Hepatocyte (in vitro differentiated cells): ENCODE results near the gene RAI1. TPM values are rescaled to one million over a fixed set of nuclear protein-coding genes. Genes with fewer than 3 reads are reported as not detected.
A peak's percentile ranks its signal among the peaks of the same experiment; 100 is the strongest.

Source experiments
- DNase-seq: peaks from one replicate; pipeline ENCODE4 v3.0.0-alpha.2; 2016; ENCODE audit warnings: low spot score
- H2AFZ ChIP-seq: fragments of 200-600 bp; sonication (generic); 2 replicates; pipeline ENCODE4 v1.6.0; 2016; ENCODE audit warnings: antibody characterized with exemption, mild to moderate bottlenecking
- H3K27ac ChIP-seq: fragments of 200-600 bp; sonication (generic); 2 replicates; pipeline ENCODE4 v1.5.1; 2016; ENCODE audit warnings: mild to moderate bottlenecking
- H3K27me3 ChIP-seq: fragments of 200-600 bp; sonication (generic); 2 replicates; pipeline ENCODE4 v1.6.1; 2016
- H3K36me3 ChIP-seq: fragments of 200-600 bp; sonication (generic); replicated peaks from 2 replicates; pipeline ENCODE4 v1.5.1; 2016; ENCODE audit warnings: low read depth; ENCODE audit not compliant: insufficient read depth
- H3K4me1 ChIP-seq: fragments of 200-600 bp; sonication (generic); 2 replicates; pipeline ENCODE4 v1.5.1; 2016; ENCODE audit warnings: mild to moderate bottlenecking, moderate library complexity; ENCODE audit not compliant: insufficient read depth
- H3K4me2 ChIP-seq: fragments of 200-600 bp; sonication (generic); 2 replicates; pipeline ENCODE4 v1.6.0; 2016
- H3K4me3 ChIP-seq: fragments of 200-600 bp; sonication (generic); 2 replicates; pipeline ENCODE4 v1.5.1; 2016; ENCODE audit warnings: mild to moderate bottlenecking
- H3K79me2 ChIP-seq: fragments of 200-600 bp; sonication (generic); 2 replicates; pipeline ENCODE4 v1.6.0; 2017; ENCODE audit warnings: mild to moderate bottlenecking
- H3K9me2 ChIP-seq: fragments of 200-600 bp; sonication (generic); replicated peaks from 2 replicates; pipeline ENCODE4 v1.6.0; 2017; ENCODE audit warnings: mild to moderate bottlenecking; ENCODE audit not compliant: insufficient read depth
- H3K9me3 ChIP-seq: fragments of 200-600 bp; sonication (generic); 2 replicates; pipeline ENCODE4 v1.5.1; 2016; ENCODE audit warnings: low read depth, mild to moderate bottlenecking
- H4K20me1 ChIP-seq: fragments of 200-600 bp; sonication (generic); 2 replicates; pipeline ENCODE4 v1.6.0; 2016; ENCODE audit warnings: mild to moderate bottlenecking; ENCODE audit not compliant: insufficient read depth, poor library complexity, severe bottlenecking
- EZH2 ChIP-seq: fragments of 200-600 bp; sonication (generic); IDR thresholded peaks from 2 replicates; pipeline ENCODE4 v1.6.1; 2016; ENCODE audit warnings: antibody characterized with exemption, mild to moderate bottlenecking, borderline replicate concordance
- EZH2phosphoT487 ChIP-seq: fragments of 200-600 bp; sonication (generic); IDR thresholded peaks from one replicate; pipeline ENCODE4 v1.6.1; 2018; ENCODE audit warnings: antibody characterized with exemption, mild to moderate bottlenecking, low read depth, moderate library complexity; ENCODE audit not compliant: unreplicated experiment, severe bottlenecking
- WGBS: methylation state at CpG from one replicate; pipeline ENCODE4 v1.1.6; 2016; ENCODE audit warnings: low lambda C conversion rate; ENCODE audit errors: missing lambda C conversion rate; 5-methylcytosine and 5-hydroxymethylcytosine counted together
- polyA plus RNA-seq: library from polyadenylated mRNA; unstranded; fragments of >200 nt; fragmentation: Nextera tagmentation; extraction: Ambion mirVana; gene quantifications from 2 replicates; pipeline ENCODE4 v1.2.1, GENCODE V29; 2016
- total RNA-seq: library from RNA; depleted of rRNA; stranded (reverse); fragments of >200 nt; gene quantifications from 2 replicates; pipeline ENCODE4 v1.2.3, GENCODE V29; 2014
- TF ChIP-seq, protein P1 (sequence below): fragments of 200-600 bp; sonication (generic); IDR thresholded peaks from 2 replicates; pipeline ENCODE4 v1.5.1; 2016; ENCODE audit warnings: antibody characterized with exemption, mild to moderate bottlenecking; ENCODE audit not compliant: poor library complexity

The RAI1 gene
- total and polyA plus RNA-seq, 2 experiments from 2014 or later = 20.2 to 23.8 TPM

DNA sequence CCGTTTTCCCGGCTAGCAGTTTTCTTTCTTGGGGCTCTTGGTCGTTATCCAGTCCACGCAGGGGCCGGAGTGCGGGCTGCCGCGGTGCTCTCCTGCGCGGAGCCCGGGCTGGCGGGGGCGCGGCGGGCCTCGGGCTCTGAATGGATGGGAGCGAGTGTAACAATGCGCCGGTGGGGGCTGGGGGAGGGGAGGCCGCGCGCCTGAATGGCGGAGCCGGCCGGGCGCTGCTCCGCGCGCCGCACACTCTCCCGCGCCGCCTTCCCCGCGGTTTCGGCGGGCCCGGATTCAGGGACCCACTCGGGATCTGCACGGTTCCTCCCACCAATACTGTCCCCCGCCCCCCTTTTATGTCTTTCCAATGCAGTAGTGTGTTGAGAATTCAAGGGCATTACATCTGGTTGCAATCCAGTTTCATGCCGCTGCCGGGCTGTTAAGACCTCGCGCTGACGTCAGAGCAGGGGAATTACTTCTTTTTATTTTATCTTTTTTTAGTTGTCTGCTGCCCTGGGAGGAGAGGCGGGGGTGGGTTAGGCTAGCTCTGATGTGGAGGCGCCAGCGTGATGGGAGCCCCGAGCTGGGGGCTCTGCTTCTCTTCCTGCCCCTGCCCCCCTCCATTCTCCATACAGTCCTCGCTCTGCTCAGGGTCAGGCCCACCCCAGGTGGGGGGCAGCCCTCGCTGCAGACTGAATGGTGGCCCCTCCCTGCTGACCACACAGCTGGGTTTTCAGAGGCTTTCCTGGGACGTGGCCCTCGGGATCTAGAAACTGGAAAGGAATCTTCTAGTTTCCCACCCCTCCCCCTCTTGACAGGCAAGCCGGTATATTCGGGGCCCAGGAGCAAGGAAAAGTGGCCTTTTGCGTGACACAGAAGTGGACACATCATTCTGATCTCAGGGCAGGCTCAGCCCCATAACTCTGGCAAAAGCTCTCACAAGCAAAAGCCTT is 1.8 kb downstream of the RAI1 start:
- H3K27me3 ChIP-seq = no peaks in the 10 kb centered on the region
- H3K4me2 ChIP-seq = peak overlapping the region; percentile 90
- 6% methylated on average over 21 of the region's 57 CpGs for WGBS
- DNase-seq = peak; percentile 90
- H3K79me2 ChIP-seq = peaks cover 68% of the 10 kb centered on the region
- no peaks in the 10 kb centered on the region for H3K9me2 ChIP-seq
- peak overlapping the region; percentile 100 for H3K27ac ChIP-seq
- H2AFZ ChIP-seq = peak overlapping the region; percentile 29
- peaks cover 40% of the 10 kb centered on the region for H3K4me1 ChIP-seq
- H3K9me3 ChIP-seq = no peaks in the 10 kb centered on the region
- H4K20me1 ChIP-seq = peaks cover 23% of the 10 kb centered on the region
- H3K36me3 ChIP-seq = no peaks in the 10 kb centered on the region
- TF ChIP-seq, protein P1, sequence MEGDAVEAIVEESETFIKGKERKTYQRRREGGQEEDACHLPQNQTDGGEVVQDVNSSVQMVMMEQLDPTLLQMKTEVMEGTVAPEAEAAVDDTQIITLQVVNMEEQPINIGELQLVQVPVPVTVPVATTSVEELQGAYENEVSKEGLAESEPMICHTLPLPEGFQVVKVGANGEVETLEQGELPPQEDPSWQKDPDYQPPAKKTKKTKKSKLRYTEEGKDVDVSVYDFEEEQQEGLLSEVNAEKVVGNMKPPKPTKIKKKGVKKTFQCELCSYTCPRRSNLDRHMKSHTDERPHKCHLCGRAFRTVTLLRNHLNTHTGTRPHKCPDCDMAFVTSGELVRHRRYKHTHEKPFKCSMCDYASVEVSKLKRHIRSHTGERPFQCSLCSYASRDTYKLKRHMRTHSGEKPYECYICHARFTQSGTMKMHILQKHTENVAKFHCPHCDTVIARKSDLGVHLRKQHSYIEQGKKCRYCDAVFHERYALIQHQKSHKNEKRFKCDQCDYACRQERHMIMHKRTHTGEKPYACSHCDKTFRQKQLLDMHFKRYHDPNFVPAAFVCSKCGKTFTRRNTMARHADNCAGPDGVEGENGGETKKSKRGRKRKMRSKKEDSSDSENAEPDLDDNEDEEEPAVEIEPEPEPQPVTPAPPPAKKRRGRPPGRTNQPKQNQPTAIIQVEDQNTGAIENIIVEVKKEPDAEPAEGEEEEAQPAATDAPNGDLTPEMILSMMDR = peak; percentile 2
- no peak for TF ChIP-seq EZH2phosphoT487
- no peak for TF ChIP-seq EZH2
- peak overlapping the region; percentile 95 for H3K4me3 ChIP-seq

DNA sequence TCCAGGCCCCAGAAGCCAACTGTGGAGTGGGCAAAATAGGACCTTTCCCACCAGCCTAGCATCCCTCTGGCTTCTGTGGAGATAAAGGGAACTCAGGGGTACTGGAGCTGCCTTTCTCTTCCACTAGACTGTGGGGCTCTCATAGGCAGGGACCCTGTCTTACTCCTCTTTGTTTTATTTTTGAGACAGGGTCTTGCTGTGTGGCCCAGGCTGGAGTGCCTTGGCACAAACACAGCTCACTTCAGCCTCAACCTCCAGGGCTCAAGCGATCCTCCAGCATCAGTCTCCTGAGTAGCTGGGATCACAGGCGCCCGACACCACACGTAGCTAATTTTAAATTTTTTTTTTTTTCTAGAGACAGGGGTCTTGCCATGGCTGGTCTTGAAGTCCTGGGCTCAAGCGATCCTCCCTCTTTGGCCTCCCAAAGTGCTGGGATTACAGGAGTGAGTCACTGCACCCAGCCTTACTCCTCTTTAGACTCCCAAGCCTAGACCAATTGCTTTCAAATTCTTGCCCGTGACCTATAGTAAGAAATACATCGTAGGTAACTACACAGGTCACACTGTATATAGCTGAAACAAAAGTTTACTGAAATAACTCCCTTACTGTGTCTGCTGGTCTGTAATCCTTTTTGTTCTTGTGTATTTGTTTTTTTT is 2.6 kb downstream of the RAI1 start:
- peaks cover 76% of the 10 kb centered on the region for H3K79me2 ChIP-seq
- WGBS = 80% methylated on average over 7 of the region's 7 CpGs
- no peak overlapping the region for H2AFZ ChIP-seq
- H3K27me3 ChIP-seq = no peaks in the 10 kb centered on the region
- H3K4me2 ChIP-seq = peak overlapping the region; percentile 90
- H4K20me1 ChIP-seq = peaks cover 29% of the 10 kb centered on the region
- TF ChIP-seq EZH2 (no peak), EZH2phosphoT487 (no peak)
- TF ChIP-seq, protein P1 = no peak
- H3K27ac ChIP-seq = peak overlapping the region; percentile 100
- DNase-seq = no peak
- peak overlapping the region; percentile 95 for H3K4me3 ChIP-seq
- H3K9me3 ChIP-seq = no peaks in the 10 kb centered on the region
- H3K4me1 ChIP-seq = peaks cover 40% of the 10 kb centered on the region
- no peaks in the 10 kb centered on the region for H3K36me3 ChIP-seq
- H3K9me2 ChIP-seq = no peaks in the 10 kb centered on the region

DNA sequence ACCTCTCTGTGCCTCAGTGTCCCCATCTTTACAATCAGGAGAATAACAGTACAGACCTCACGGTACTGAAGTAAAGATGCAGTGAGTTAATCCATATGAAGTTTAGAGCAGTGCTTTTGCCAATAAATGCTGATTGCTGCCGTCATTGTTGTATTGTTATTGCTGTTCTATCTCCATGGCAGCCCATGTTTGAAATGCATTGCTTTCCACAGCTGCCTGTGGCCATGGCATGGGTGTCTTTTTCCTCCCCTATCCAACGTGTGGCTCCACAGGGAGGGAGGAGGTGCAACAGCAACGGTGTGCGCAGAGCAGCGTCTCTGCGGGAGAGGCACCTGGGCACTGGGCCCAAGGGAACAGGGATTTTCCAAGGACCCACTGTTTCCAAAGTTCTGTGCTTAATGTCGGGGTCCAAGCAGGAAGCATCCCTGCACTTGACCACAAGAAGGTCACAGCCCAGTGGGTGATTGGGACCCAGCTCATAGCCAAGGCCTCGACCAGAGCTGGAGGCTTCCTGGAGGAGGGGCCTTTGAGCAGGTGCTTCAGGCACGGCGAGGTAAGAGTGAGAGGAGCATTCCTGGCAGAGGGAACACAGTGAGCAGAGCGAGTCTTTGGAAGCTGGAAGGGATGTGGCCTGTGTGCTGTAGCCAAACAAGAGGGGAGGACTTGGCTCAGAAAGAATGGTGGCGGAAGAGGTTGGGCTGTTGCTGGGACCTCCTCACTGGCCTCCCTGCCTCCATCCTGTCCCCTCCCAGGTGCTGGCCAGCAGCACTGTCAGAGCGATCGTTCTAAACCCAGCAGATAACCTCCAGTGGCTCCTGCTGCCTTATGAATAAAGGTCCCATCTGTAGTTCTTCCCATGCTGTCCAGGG is 3.9 kb downstream of the RAI1 start:
- no peak overlapping the region for H2AFZ ChIP-seq
- no peaks in the 10 kb centered on the region for H3K9me2 ChIP-seq
- H3K79me2 ChIP-seq = peaks cover 89% of the 10 kb centered on the region
- H3K27ac ChIP-seq = peak overlapping the region; percentile 88
- peaks cover 52% of the 10 kb centered on the region for H3K4me1 ChIP-seq
- no peak for DNase-seq
- H4K20me1 ChIP-seq = peaks cover 39% of the 10 kb centered on the region
- no peak overlapping the region for H3K4me3 ChIP-seq
- H3K4me2 ChIP-seq = peak overlapping the region; percentile 68
- no peaks in the 10 kb centered on the region for H3K36me3 ChIP-seq
- 68% methylated on average over 15 of the region's 15 CpGs for WGBS
- H3K27me3 ChIP-seq = no peaks in the 10 kb centered on the region
- TF ChIP-seq, protein P1 = no peak
- TF ChIP-seq EZH2phosphoT487 (no peak), EZH2 (no peak)
- no peaks in the 10 kb centered on the region for H3K9me3 ChIP-seq
